Endometrial microvascular endothelial cells (primary cell): ENCODE measurements around the gene KLHL18. TPM values are rescaled to one million over a fixed set of nuclear protein-coding genes. Genes with fewer than 3 reads are reported as not detected.
"Not testable (repeated sequence)": the region's sequence is repeated elsewhere in the genome, so short reads cannot be mapped to it uniquely, and the experiment has no call there.

Experiments used
- in situ Hi-C: cut with HindIII; loops from 2 replicates; pipeline ENCODE4 v1.10.0; 2017; ENCODE audit warnings: low sequenced_read_pairs, low pct_unique_long_range_greater_than_20kb; ENCODE audit errors: inconsistent ontology term
- total RNA-seq: library from RNA; depleted of rRNA; stranded (reverse); fragments of >200 nt; gene quantifications from one replicate; pipeline ENCODE4 v1.2.3, GENCODE V29; 2015; ENCODE audit errors: inconsistent ontology term

The KLHL18 gene
- 37.4 TPM for total RNA-seq

- in situ Hi-C loops = no loop called here
Observed at GRCh38 chr3:47282424-47283192, at the start of gene KLHL18, which contains the start of gene KIF9. Gene KLHL18, plus strand, starts transcription at chr3:47282944. Its CDS starts 22 bp downstream, at chr3:47282966. Gene KIF9, minus strand, starts transcription at chr3:47282799. Its CDS starts 5,425 bp downstream, at chr3:47277374.

GRCh38 chr3:47238017-47238416 lies 44.7 kb upstream of the KLHL18 start:
- in situ Hi-C loops = no loop called here

GRCh38 chr3:47239929-47240328 lies 42.8 kb upstream of the KLHL18 start:
- in situ Hi-C loops = no loop called here

GRCh38 chr3:47243419-47244147 lies 39.2 kb upstream of the KLHL18 start:
- in situ Hi-C loops = no loop called here

GRCh38 chr3:47244531-47245100 lies 38.1 kb upstream of the KLHL18 start:
- in situ Hi-C loops = no loop called here

GRCh38 chr3:47245271-47245670 lies 37.5 kb upstream of the KLHL18 start:
- in situ Hi-C loops = no loop called here

GRCh38 chr3:47247131-47248064 lies 35.3 kb upstream of the KLHL18 start:
- in situ Hi-C loops = no loop called here

- in situ Hi-C loops = no loop called here
Observed at GRCh38 chr3:47250309-47251060, 32.3 kb upstream of the KLHL18 start.

- in situ Hi-C loops = not testable (repeated sequence)
Observed at GRCh38 chr3:47251085-47251484, 31.7 kb upstream of the KLHL18 start.

- in situ Hi-C loops = no loop called here
Observed at GRCh38 chr3:47251689-47252088, 31.1 kb upstream of the KLHL18 start.

- in situ Hi-C loops = not testable (repeated sequence)
Observed at GRCh38 chr3:47256331-47256730, 26.4 kb upstream of the KLHL18 start.

- in situ Hi-C loops = no loop called here
Observed at GRCh38 chr3:47259114-47259513, 23.6 kb upstream of the KLHL18 start.

GRCh38 chr3:47260605-47261004 lies 22.1 kb upstream of the KLHL18 start:
- in situ Hi-C loops = no loop called here

GRCh38 chr3:47261301-47261700 lies 21.4 kb upstream of the KLHL18 start:
- in situ Hi-C loops = no loop called here

GRCh38 chr3:47265008-47265407 lies 17.7 kb upstream of the KLHL18 start:
- in situ Hi-C loops = no loop called here

GRCh38 chr3:47265725-47266428 lies 16.9 kb upstream of the KLHL18 start:
- in situ Hi-C loops = no loop called here

GRCh38 chr3:47266709-47267489 lies 15.8 kb upstream of the KLHL18 start:
- in situ Hi-C loops = no loop called here
